Endothelial cell of hepatic sinusoid (primary cell): ENCODE measurements around the gene TLE6.
"Not testable (repeated sequence)": the region's sequence is repeated elsewhere in the genome, so short reads cannot be mapped to it uniquely, and the experiment has no call there.

Source experiments
- in situ Hi-C: cut with HindIII; loops from 2 replicates; pipeline ENCODE4 v1.10.0; 2017; ENCODE audit warnings: low sequenced_read_pairs

The TLE6 gene

GRCh38 chr19:3026768-3027167, 49.4 kb downstream of the TLE6 start:
- in situ Hi-C loops: loop anchor here (5.0 to 10.0 kb wide), 2 partner anchors 76 to 148 kb away; partner anchors contain the start of gene S1PR4

GRCh38 chr19:3027292-3027691, 49.9 kb downstream of the TLE6 start:
- in situ Hi-C loops: loop anchor here (5.0 to 10.0 kb wide), 2 partner anchors 75 to 148 kb away; partner anchors contain the start of gene S1PR4

DNA sequence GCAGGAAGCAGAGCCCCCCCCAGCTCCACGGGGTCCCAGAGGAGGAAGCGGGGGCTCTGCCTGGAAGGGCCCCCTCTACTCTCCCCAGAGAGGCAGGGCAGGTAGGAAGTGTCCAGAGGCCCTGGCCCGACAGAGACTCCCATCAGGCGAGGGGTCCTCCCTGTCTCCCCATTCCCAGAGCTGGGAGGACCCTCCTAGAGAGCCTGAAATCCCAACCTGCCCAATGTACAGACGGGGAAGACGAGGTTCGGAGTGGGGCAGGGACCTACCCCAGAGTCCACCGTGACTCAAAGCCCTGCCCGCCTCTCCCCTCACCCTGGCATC, 50.6 kb downstream of the TLE6 start:
- in situ Hi-C loops: loop anchor here (5.0 to 10.0 kb wide), 2 partner anchors 74 to 147 kb away; partner anchors contain the start of gene S1PR4

DNA sequence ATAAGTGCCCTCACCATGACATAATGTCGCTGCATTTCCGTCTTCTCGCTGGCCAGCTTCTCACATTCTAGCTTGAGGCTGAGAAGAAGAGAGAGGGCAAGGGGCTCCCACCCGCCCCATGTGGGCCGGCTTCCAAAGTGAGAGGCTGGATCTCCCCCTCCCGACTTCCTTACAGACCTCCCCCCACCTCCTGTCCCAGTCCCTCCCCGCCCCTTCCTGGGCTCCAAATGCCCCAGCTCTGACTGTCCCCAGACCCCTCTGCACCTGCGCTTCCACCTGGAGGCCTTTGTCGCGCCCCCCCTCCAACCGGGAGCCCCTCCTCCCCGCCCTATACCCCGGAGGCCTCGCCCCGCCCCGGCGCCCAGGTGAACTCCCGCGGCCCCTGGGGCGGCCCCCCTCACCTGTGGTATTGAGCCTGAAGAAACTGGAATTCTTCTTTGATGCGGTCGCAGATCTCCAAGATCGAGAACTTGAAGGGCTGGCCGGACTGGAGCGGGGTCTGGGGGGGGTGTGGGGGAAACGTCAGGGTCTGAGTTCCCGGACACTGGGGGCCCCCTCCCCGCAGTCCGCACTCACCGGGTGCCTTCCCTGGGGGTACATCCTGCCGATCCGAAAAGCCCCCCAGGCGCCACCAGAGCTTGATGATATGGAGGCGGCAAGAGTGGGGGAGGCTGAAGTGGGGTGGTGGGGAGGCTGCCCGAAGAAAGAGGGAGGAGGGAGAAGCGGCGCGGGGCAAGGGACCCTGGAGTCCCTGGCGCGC, 51.1 kb downstream of the TLE6 start:
- in situ Hi-C loops: loop anchor here (5.0 to 10.0 kb wide), 2 partner anchors 74 to 146 kb away; partner anchors contain the start of gene S1PR4

DNA sequence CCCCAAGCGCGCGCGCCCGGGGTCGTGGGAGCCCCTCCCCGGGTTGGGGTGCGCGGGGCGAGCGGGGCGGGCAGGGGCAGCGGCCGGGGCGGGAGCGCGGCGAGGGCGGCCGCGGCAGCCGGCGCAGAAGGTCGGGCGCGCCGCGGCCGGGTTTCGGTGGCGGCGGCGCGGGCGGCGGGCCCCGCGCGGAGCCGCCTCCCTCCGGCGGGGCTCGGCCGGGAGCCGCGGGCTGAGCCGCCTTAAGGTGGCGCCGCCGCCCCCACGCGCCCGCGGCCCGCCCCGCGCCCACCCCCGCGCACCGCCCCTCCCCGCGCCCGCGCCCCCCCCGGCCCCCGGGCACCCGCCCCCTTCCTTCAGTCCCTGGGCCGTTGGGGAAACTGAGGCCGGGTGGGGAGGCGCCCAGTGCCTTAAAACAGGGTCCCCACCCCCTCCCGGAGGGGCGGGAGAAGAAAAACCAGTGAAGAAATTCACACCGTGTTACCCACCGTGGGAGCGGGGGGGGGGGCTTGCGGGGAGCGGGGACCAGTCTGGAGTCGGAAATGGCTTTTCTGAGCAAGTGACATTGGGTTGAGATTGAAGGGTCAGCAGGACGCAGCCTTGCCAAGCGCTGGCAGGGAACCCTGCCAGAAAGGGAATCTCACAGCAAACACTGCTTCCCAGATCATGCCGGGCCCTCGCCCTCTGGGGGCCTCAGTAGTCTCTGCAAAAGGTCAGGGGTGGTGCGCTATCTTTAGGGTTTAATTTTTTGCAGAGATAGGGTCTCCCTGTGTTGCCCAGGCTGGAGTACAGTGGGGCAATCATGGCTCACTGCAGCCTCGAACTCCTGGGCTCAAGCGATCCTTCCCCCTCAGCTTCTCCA, 51.9 kb downstream of the TLE6 start, which contains the start of gene TLE2:
Gene TLE2 (minus strand): TSS at position 216 of the 859 bp plus-strand sequence. CDS start 376 bp downstream, outside the sequence.
- in situ Hi-C loops: loop anchor here (5.0 to 10.0 kb wide), 2 partner anchors 73 to 146 kb away; partner anchors contain the start of gene S1PR4

- in situ Hi-C loops: no loop called here
Observed at GRCh38 chr19:3031607-3031867, 54.2 kb downstream of the TLE6 start.

GRCh38 chr19:3033595-3034405, 56.4 kb downstream of the TLE6 start:
- in situ Hi-C loops: no loop called here

GRCh38 chr19:3034406-3034655, 57.0 kb downstream of the TLE6 start:
- in situ Hi-C loops: no loop called here

DNA sequence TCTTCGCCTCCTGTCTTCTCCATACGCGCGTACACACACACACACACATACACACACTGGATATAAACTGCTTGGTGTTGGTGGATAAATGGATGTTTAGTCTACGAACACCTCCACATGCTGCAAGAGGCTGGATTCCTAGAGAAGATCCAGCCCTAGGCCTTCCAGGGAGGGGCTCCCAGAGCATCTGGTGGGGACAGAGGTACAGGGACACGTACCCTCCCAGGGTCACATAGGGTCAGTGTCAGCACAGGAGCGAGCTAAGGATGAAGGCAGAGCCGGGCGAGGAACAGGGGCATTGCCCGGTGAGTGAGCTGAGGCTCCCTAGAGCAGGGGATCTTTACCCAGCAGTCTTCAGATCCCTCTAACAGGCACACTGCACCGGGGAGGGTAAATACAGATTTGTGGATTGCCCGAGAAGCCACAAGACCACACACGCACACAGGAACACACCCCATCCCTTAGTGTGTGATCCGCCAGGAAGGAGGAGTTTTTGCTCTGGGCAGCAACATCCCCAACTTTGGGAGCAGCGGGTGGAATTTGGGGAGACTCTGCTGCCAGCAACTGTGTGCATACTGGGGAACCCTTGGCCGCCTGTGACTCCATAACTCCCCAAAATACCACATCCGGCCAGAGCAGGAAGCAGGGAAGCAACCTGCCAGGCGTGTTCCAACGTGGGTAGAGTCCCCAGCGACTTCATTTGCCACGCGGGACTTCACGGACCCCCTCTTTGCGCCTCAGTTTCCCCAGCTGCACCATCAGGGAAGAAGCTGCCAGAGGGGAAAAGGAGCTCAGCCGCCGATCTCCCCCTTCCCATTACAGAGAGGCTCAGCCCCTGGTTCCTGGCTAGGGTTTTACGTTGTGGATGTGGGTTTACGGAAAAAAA, 57.5 kb downstream of the TLE6 start:
- in situ Hi-C loops: no loop called here

- in situ Hi-C loops: no loop called here
Observed at GRCh38 chr19:3035542-3036118, 58.3 kb downstream of the TLE6 start.

DNA sequence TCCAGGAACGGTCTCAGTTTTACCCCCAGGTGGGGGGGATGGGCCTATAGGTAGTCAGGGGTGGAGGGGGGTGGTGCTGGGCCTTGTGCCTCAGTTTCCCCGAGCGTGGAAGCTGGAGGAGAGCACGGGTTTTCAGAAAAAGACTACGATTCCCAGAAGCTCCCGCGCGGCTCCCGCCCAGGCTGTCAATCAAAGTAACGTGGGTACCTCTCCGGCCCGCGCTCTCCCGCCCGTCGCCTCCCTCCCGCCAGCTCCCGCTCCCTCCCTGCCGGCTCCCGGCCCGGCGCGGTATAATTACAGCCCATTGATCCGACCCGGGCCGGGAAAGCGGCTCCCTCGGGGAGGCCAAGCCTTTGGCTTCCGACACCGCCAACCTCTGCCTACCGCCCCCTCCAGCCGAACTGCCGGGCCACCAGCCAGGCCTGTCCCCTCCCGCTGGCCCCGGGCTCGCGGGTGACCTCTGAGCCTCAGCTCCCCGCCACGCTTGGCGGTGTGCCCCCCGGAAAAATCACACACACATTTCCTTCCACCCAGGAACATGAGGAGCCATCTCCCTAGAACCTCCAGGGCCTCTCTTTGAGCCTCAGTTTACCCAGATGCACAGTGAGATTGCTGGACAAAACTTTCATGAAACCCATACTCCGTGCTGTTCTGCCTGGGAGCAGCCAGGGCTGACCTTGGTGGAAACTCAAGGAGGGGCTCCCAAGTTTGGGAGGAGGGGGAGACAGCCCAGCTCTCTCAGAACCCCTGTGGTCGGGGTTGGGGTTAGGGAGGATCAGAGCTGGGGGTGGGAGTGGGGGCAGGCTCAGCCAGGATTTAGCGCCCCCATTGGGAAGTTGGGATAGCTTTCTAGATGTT, 59.0 kb downstream of the TLE6 start:
- in situ Hi-C loops: no loop called here

DNA sequence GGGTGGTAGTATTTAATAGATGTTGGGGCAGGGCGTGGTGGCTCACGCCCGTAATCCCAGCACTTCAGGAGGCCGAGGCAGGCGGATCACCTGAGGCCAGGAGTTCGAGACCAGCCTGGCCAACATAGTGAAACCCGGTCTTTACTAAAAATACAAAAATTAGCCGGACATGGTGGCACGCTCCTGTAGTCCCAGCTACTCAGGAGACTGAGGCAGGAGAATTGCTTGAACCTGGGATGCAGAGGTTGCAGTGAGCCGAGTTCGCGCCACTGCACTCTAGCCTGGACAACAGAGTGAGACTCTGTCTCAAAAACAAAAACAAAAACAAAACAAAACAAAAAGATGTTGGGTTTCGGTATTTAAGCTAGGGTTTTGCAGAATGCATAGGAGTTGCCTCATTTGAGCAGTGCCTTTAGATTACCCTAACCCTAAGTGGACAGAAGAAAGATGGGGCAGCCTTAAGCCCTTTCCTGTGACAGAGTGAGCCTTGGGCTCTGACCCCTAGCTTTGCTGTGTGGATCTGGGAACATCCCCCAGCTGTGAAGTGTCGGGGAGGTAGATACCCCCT, 59.7 kb downstream of the TLE6 start:
- in situ Hi-C loops: not testable (repeated sequence)

GRCh38 chr19:3038214-3038613, 60.9 kb downstream of the TLE6 start:
- in situ Hi-C loops: no loop called here

- in situ Hi-C loops: no loop called here
Observed at GRCh38 chr19:3039125-3039524, 61.8 kb downstream of the TLE6 start.

DNA sequence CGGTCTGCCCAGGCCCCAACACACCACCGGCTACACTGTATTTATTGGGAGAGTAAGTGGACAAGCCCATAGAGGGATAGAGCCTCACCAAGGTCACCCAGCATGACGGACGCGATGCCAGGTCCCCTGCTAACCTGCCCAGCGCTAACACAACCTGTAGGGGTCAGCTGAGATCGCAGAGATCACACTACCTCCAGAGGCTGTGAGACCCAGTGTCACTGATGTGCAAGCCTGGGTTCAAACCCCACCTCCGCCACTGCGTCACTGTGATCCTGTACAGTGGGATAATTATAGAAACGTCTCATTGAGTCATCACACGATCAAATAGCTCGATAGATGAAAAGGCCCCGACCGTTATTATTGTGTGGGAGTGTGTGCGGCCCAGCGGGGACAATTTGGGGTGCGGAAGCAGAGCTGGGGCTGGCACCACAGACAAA, 62.3 kb downstream of the TLE6 start:
- in situ Hi-C loops: no loop called here

- in situ Hi-C loops: no loop called here
Observed at GRCh38 chr19:3041327-3041726, 64.0 kb downstream of the TLE6 start.

DNA sequence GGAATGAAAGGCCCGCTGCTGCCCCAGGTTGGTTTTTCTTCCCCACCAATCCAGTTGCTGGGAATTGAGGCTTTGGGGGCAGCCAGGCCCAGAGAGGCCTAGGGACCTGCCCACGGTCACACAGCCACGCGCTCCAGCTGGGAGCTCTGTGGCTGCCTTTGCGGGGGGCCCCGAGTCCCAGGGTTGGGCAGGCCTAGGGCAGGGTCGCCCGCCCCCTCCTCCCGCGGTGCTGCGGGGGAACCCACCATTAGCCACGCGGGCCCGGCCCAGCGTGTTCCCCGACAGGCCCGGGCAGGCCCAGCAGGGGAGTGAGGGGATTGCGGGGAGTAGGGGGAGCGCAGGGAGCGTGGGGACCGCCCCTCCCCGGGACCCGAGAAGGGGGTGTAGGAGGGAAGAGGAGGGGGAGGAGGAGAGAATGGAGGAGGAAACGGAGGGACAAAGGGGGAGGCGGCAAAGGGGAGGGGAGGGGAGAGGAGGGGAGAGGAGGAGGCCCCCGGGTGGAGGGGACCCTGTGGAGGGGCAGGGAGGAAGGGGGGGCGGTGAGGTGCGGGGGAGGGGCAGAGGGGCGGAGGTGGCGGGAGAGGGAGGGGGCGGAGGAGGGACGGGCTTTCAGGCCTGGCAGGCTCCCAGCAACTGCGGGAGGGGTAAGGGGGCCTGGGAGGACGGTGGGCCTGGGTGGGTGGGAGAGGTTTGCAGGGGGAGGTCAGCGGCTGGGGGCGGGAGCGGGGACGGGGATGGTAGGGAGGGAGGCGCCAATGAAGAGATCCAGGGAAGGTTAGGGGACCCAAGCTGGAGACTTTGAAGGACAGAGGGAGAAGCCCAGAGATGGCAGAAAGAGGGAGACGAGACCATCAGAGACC, 64.6 kb downstream of the TLE6 start:
- in situ Hi-C loops: no loop called here
